Stimulated activated CD4-positive, alpha-beta T cell treated with anti-CD3 and anti-CD28 coated beads, Interleukin-2, amount 100 ng/mL, for 24 hours (primary cell): Measurements from ENCODE around the gene TOR2A.
A peak's percentile ranks its signal among the peaks of the same experiment; 100 is the strongest.

ENCODE experiments used
- DNase-seq, 2 donors: peaks; one replicate each; pipeline ENCODE4 v3.0.0-alpha.2; 2020

Gene TOR2A

GRCh38 chr9:127715470-127716337, 19.4 kb downstream of the TOR2A start, which contains the start of the genes PTRH1 and TTC16:
Gene PTRH1 (minus strand): TSS chr9:127715663. CDS start chr9:127715639, 24 bp downstream.
Gene TTC16 (plus strand): TSS chr9:127716079. CDS start chr9:127716146, 67 bp downstream.
- peak; percentile 99 for DNase-seq

- DNase-seq, result no peak
These were observed 20.1 kb downstream of the TOR2A start for GRCh38 chr9:127714951-127715469.

- no peak for DNase-seq
These were observed 20.9 kb downstream of the TOR2A start for GRCh38 chr9:127714020-127714750.

GRCh38 chr9:127712867-127713266, 22.2 kb downstream of the TOR2A start:
- DNase-seq, result no peak

GRCh38 chr9:127712371-127712770, 22.7 kb downstream of the TOR2A start:
- no peak for DNase-seq

- no peak for DNase-seq
These were observed 23.2 kb downstream of the TOR2A start for GRCh38 chr9:127711831-127712274.

GRCh38 chr9:127711226-127711701, 23.8 kb downstream of the TOR2A start:
- DNase-seq, result no peak

- DNase-seq, result no peak
These were observed 24.8 kb downstream of the TOR2A start for GRCh38 chr9:127710204-127710783.

GRCh38 chr9:127708952-127709587, 26.0 kb downstream of the TOR2A start:
- no peak for DNase-seq

GRCh38 chr9:127707766-127708165, 27.3 kb downstream of the TOR2A start:
- peak; percentile 27 to 29 for DNase-seq

- no peak for DNase-seq
These were observed 28.3 kb downstream of the TOR2A start, which contains the start of gene CFAP157 for GRCh38 chr9:127706836-127707241. Gene CFAP157 (plus strand): TSS chr9:127706988. CDS start chr9:127707032, 44 bp downstream.

- DNase-seq, result no peak
These were observed 29.3 kb downstream of the TOR2A start for GRCh38 chr9:127705577-127706379.

GRCh38 chr9:127703289-127703946, 31.7 kb downstream of the TOR2A start:
- no peak for DNase-seq

GRCh38 chr9:127700594-127701255, 34.4 kb downstream of the TOR2A start:
- no peak for DNase-seq

- DNase-seq, result no peak
These were observed 35.0 kb downstream of the TOR2A start for GRCh38 chr9:127700140-127700539.

GRCh38 chr9:127698985-127699670, 36.0 kb downstream of the TOR2A start:
- peak; percentile 85 to 89 for DNase-seq

- DNase-seq, result no peak
These were observed 36.7 kb downstream of the TOR2A start for GRCh38 chr9:127698386-127698785.

GRCh38 chr9:127697575-127697974, 37.5 kb downstream of the TOR2A start:
- no peak for DNase-seq

GRCh38 chr9:127694890-127695720, 40.0 kb downstream of the TOR2A start:
- DNase-seq, result no peak
